WTC11 (cell line): ENCODE data around the gene SPATC1L.
A peak's percentile ranks its signal among the peaks of the same experiment; 100 is the strongest.

Source experiments
- ATF2 ChIP-seq: sonication (generic); formaldehyde crosslinking; IDR thresholded peaks from 2 replicates; pipeline ENCODE4 v1.8.1; 2022; ENCODE audit warnings: low read depth, missing genetic modification reagents, borderline replicate concordance
- ATF6 ChIP-seq: sonication (generic); formaldehyde crosslinking; IDR thresholded peaks from 2 replicates; pipeline ENCODE4 v1.8.1; 2023; ENCODE audit warnings: mild to moderate bottlenecking, missing genetic modification reagents
- CTCF ChIP-seq: fragments of 200-600 bp; IDR thresholded peaks from 2 replicates; pipeline ENCODE4 v1.8.0; 2022; ENCODE audit warnings: antibody characterized with exemption
- E2F1 ChIP-seq: sonication (generic); formaldehyde crosslinking; IDR thresholded peaks from 2 replicates; pipeline ENCODE4 v1.8.0; 2022; ENCODE audit warnings: mild to moderate bottlenecking, missing genetic modification reagents
- E2F4 ChIP-seq: sonication (generic); formaldehyde crosslinking; IDR thresholded peaks from 2 replicates; pipeline ENCODE4 v1.8.1; 2022; ENCODE audit warnings: low read depth, mild to moderate bottlenecking, moderate library complexity, missing genetic modification reagents, borderline replicate concordance
- ELF4 ChIP-seq: sonication (generic); formaldehyde crosslinking; IDR thresholded peaks from 2 replicates; pipeline ENCODE4 v1.8.1; 2022; ENCODE audit warnings: low read depth, mild to moderate bottlenecking, moderate library complexity, missing genetic modification reagents
- FOXK1 ChIP-seq: sonication (generic); formaldehyde crosslinking; IDR thresholded peaks from 2 replicates; pipeline ENCODE4 v1.8.0; 2022; ENCODE audit warnings: mild to moderate bottlenecking, moderate library complexity, missing genetic modification reagents
- GABPB1 ChIP-seq: sonication (generic); formaldehyde crosslinking; IDR thresholded peaks from 2 replicates; pipeline ENCODE4 v1.8.1; 2023; ENCODE audit warnings: mild to moderate bottlenecking, missing genetic modification reagents
- MAX ChIP-seq: sonication (generic); formaldehyde crosslinking; IDR thresholded peaks from 2 replicates; pipeline ENCODE4 v1.8.0; 2022; ENCODE audit warnings: mild to moderate bottlenecking, missing genetic modification reagents
- MYBL2 ChIP-seq: sonication (generic); formaldehyde crosslinking; IDR thresholded peaks from 2 replicates; pipeline ENCODE4 v1.8.1; 2023; ENCODE audit warnings: mild to moderate bottlenecking, moderate library complexity, missing genetic modification reagents
- PRDM15 ChIP-seq: sonication (generic); formaldehyde crosslinking; IDR thresholded peaks from 2 replicates; pipeline ENCODE4 v1.8.0; 2022; ENCODE audit warnings: missing genetic modification reagents
- TCF7 ChIP-seq: sonication (generic); formaldehyde crosslinking; IDR thresholded peaks from 2 replicates; pipeline ENCODE4 v1.8.0; 2022; ENCODE audit warnings: mild to moderate bottlenecking, low read depth, missing genetic modification reagents, moderate library complexity

GRCh38 chr21:46184625-46185555 is 631 bp upstream of the SPATC1L start:
- TF ChIP-seq FOXK1 (CRISPR knock-in tag), result no peak
- no peak for TF ChIP-seq CTCF
- no peak for TF ChIP-seq ATF6
- no peak for TF ChIP-seq TCF7 (CRISPR knock-in tag)
- no peak for TF ChIP-seq PRDM15 (CRISPR knock-in tag)
- TF ChIP-seq ATF2 (CRISPR knock-in tag), result no peak
- TF ChIP-seq E2F1 (CRISPR knock-in tag), result no peak
- TF ChIP-seq MYBL2 (CRISPR knock-in tag), result no peak
- TF ChIP-seq E2F4 (CRISPR knock-in tag), result no peak
- no peak for TF ChIP-seq ELF4 (CRISPR knock-in tag)
- no peak for TF ChIP-seq GABPB1
- TF ChIP-seq MAX, result peak; percentile 54; the same call in 1 of the 2 replicates
